HL-60/S4 treated with retinoic acid at 250 ng/mL for 4 days and 3 days (cell line): ENCODE results near the gene ANXA11.

ENCODE experiments used
- in situ Hi-C: fragments of 300-500 bp; cut with MboI; formaldehyde crosslinking; loops from 2 replicates; pipeline ENCODE4 v1.7.0; 2022; ENCODE audit warnings: low sequenced_read_pairs

The ANXA11 gene

DNA sequence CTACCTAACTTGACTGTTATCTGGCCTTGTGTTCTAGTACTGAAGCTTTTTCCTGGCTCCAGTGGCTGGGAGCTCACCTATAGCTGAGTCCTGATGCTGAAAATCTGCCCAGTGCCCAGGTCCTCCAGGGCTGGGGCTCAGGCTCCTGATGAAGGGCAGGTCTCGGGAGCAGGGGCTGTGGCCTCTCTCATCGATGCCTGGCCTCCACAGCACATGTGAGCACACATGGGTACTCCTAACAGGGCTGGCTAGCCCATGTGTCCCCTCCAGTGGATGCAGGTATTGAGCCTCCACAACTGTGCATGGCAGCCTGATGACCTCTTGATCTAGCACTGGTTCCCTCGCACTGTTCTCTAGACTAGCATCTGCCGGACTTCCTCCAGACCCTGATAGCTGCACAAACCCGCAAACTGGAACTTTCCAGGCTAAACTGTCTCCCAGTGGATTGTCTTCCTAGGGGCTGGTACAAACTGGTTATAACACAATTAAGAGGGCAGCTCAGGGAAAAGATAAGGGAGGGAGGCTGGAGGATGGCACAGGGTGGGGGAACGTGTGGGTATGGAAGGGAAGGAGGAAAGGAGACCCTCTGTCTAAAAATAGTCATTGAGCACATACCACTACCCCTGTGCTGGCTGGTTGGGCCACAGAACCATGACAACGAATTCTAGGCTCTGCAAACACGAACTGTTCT is 37.7 kb downstream of the ANXA11 start:
- in situ Hi-C loops, result no loop called here

- in situ Hi-C loops, result no loop called here
These were observed 38.5 kb downstream of the ANXA11 start for GRCh38 chr10:80166581-80167470.

- in situ Hi-C loops, result no loop called here
These were observed 40.2 kb downstream of the ANXA11 start for GRCh38 chr10:80165173-80165572.

DNA sequence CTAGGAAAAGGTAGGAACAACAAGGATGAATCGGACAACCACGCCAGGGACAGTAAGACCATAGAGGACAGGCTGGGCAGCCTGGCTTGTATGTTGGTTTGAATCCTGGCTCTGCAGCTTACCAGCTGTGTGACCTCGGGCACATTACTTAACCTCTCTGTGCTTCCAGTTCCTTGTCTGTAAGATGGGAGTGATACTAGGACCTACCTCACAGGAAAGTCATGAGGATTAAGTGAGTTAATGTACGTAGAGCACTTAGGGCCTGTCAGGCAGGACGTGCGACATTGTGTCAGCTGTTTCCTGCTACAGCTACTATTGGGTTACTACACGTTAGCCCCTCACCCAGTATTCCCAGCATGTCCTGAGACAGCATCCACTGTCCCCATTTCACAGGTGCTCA is 40.7 kb downstream of the ANXA11 start:
- in situ Hi-C loops, result no loop called here

DNA sequence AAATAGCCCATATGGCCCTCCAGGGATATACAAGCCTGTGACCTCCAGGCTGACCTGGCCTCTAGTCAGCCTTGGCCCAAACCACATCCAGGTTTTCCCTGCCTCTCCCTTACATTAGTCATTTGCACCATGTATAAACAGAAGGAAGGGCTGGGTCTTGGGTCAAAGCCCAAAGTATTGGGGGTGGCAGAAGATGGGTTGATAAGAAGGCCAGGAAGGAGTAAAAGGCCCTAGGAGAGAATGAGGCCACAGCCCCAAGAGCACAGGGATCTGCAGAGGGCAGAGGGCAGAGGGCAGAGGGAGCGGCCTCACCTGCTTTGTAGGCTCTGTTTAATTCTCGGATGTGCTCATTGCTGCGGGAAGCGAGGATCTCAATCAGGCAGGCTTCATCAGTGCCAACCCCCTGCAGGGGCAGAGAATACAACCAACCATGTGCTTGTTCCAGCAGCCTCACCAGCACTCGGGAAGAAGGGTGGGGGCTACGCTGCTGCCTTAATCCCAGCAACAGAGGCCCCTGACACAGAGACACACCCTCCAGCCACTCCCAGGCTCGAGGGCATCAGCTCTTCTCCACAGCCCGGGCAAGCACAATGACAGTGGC is 41.5 kb downstream of the ANXA11 start:
- in situ Hi-C loops, result no loop called here

- in situ Hi-C loops, result no loop called here
These were observed 43.8 kb downstream of the ANXA11 start for GRCh38 chr10:80161321-80162083.

- in situ Hi-C loops, result no loop called here
These were observed 44.7 kb downstream of the ANXA11 start for GRCh38 chr10:80160361-80161320.

GRCh38 chr10:80159166-80159873 is 46.0 kb downstream of the ANXA11 start:
- in situ Hi-C loops, result no loop called here

DNA sequence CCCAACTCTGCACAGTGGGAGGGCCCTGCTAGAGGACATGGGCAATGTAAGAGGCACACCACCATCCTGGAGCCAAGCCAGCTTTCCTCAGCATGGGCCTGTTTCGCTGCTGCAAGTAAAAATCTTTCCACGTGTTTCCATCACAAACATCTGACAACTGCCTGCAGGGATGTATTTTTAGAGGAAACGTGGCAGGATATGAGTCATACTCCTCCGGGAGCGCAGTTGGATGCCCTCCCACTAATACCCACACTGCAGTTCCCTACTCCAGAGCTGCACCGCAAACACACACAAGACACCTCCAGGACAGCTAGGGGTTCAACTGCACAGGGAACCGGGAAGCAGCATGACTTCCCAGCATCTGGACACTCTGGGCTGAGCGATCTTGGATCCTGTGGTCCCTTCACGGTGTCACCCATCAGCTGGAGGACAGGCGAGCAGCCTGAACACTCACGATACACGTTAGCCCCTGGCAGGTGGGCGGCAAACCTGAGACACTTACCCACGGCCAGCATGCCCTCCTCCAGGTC is 46.7 kb downstream of the ANXA11 start:
- in situ Hi-C loops, result no loop called here

DNA sequence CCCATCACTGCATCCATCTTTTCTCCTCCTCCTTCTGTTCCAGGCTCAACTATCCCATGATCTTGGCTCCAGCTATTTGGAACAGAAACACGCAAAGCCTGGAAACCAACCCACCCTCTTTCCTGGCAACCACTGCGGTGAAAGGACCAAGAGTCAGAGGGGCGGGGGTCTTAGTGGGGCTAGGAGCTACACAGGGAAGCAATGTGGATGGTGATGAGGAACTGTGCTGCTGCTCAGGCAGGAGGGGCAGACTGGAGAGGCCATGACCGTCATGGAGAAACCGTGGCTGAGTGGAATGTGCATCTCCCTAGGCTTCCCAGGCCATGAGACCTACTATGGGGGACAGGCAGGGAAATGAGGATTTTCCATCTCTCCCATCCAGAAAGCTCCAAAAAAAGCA is 47.2 kb downstream of the ANXA11 start:
- in situ Hi-C loops, result no loop called here

DNA sequence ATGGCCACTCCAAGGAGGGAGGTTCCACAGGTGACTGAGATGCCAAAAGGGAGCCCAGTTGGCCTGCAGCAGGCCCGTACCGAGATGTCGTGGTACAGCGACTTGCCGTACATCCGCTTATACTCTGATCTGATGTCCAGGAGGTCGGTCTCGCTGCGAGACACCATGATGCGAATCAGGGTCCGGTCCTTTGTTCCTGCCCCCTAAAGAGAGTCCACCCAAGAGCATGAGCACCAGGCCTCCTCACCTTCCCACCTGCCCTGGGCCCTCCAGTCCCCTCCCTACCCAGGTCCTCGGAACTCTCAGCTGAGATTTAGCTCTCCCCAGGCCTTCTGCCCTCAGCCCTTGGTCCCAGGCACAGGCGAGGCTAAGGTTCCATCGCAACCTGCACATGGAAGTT is 47.8 kb downstream of the ANXA11 start:
- in situ Hi-C loops, result no loop called here

- in situ Hi-C loops, result no loop called here
These were observed 49.1 kb downstream of the ANXA11 start for GRCh38 chr10:80156216-80156615.

DNA sequence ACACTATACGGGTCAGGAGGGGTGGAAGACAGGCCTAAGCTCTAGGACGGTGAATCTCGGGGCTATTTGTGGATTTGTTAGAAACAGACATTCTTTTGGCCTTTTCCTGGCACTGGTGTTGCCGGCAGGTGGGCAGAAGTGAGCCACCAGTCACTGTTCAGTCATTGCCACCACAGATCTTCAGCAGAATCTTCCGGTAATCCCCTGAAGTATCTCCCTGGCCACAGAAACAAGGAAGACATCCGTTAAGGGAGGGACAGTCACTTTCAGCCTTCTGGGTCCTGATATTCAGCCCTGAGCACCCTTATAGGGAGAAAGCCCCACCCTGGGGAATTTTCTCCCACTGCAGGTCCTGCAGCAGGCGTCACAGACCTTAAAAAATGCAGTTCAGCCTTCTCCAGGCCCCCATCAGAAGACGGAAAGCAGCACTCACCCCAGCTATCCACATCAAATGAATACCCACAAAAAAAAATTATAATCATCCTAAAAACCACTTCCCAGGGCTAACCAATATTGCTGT is 49.6 kb downstream of the ANXA11 start:
- in situ Hi-C loops, result no loop called here

GRCh38 chr10:80154978-80155695 is 50.2 kb downstream of the ANXA11 start:
- in situ Hi-C loops, result no loop called here

DNA sequence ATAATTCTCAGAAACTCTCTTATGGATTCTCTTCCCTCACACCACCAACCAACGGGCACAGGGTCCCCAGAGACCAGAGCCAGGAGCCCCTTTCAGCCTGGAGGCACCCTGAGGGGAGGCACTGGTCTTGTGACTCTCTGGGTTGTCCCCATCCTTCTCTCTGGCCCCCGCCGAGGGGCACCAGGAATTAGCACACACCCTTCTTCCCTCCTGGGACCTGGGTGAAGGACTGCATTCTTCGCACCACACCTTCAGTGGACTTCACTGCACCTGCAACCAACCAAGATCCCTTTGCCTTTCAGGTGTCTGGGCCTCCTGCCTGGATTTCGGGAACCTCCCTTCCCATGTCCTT is 50.7 kb downstream of the ANXA11 start:
- in situ Hi-C loops, result no loop called here

- in situ Hi-C loops, result no loop called here
These were observed 51.9 kb downstream of the ANXA11 start for GRCh38 chr10:80153460-80153859.

GRCh38 chr10:80152820-80153219 is 52.5 kb downstream of the ANXA11 start:
- in situ Hi-C loops, result no loop called here

GRCh38 chr10:80150172-80150571 is 55.2 kb downstream of the ANXA11 start:
- in situ Hi-C loops, result no loop called here
